GM18951 (cell line): Measurements from ENCODE around the gene SPRYD3.

Experiments
- POLR2A ChIP-seq: IDR thresholded peaks from 4 replicates; pipeline ENCODE4 v1.6.1; 2011; ENCODE audit warnings: mild to moderate bottlenecking; ENCODE audit not compliant: insufficient read length, insufficient read depth; ENCODE audit errors: extremely low read depth
- in situ Hi-C: fragments of 300-500 bp; cut with MboI; formaldehyde crosslinking; loops from one replicate; pipeline ENCODE4 v1.12.0; 2022; ENCODE audit warnings: low sequenced_read_pairs, mixed read lengths, inconsistent platforms; ENCODE audit not compliant: unreplicated experiment

Gene SPRYD3

GRCh38 chr12:53107122-53107521 lies 27.9 kb upstream of the SPRYD3 start:
- in situ Hi-C loops = no loop called here
- TF ChIP-seq POLR2A = no peak

DNA sequence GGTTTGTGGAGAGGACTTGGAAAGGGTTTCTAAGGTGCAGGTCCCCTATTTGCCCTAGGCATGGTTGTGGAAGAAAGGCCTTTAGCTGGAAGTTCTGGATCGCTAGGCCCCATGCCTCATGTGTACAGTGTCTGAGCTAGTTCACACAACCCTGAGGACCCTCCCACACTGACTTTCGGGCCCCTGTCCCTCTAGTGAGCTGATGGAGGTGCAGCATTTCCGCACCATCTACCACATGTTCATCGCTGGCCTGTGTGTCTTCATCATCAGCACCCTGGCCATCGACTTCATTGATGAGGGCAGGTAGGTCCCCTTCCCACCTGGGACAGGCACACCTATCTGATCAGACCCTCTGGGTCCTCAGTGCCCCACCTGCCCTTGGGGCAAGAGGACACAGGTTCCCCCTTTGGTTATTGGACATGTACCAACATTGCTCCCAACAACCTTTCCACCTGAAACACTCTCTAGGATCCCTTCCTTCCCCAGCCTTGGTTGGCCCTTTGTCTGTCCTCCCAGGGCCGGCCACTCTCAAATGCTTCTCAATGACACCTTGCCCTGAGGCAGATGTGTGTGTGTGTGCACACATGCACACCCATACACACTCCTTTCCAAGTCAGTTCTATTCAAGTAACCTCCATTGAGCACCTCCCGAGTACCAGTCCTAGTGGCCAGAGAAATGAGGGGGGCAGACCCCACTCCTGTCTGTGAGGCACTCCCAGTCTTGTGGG lies 26.7 kb upstream of the SPRYD3 start:
- in situ Hi-C loops = no loop called here
- TF ChIP-seq POLR2A = no peak

DNA sequence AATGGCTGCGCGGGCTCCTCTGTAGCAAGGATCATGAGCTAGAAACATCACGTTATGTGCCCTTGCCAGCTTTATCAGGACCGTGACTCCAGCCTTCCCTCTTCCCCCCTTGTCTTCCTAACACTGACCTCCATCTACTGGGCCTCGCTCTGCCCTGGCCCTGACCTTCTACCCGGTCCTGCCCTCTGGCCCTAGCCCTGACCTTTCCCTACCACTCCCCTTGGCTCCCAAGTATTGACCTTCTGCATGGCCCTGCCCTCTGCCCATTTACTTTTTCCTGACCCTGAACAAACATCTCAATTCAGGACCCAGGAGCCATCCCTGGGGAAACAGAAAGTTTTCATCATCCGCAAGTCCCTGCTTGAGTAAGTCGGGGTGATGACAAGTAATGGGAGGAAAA lies 26.1 kb upstream of the SPRYD3 start:
- in situ Hi-C loops = no loop called here
- TF ChIP-seq POLR2A = no peak

- no peak for TF ChIP-seq POLR2A
Observed at GRCh38 chr12:53103860-53104305, 24.7 kb upstream of the SPRYD3 start.

GRCh38 chr12:53102883-53103807 lies 24.0 kb upstream of the SPRYD3 start, which contains the start of gene SOAT2:
Gene SOAT2 (plus strand): TSS chr12:53103486. CDS start chr12:53103578, 92 bp downstream.
- TF ChIP-seq POLR2A = peak; percentile 25
- in situ Hi-C loops = no loop called here

More at GRCh38 chr12:53103860-53104305, 24.7 kb upstream of the SPRYD3 start:
- in situ Hi-C loops = no loop called here

- TF ChIP-seq POLR2A = no peak
- in situ Hi-C loops = no loop called here
Observed at GRCh38 chr12:53101931-53102781, 23.0 kb upstream of the SPRYD3 start.

GRCh38 chr12:53101266-53101665 lies 22.1 kb upstream of the SPRYD3 start:
- in situ Hi-C loops = no loop called here
- TF ChIP-seq POLR2A = no peak

- TF ChIP-seq POLR2A = no peak
- in situ Hi-C loops = no loop called here
Observed at GRCh38 chr12:53100466-53101151, 21.4 kb upstream of the SPRYD3 start.

DNA sequence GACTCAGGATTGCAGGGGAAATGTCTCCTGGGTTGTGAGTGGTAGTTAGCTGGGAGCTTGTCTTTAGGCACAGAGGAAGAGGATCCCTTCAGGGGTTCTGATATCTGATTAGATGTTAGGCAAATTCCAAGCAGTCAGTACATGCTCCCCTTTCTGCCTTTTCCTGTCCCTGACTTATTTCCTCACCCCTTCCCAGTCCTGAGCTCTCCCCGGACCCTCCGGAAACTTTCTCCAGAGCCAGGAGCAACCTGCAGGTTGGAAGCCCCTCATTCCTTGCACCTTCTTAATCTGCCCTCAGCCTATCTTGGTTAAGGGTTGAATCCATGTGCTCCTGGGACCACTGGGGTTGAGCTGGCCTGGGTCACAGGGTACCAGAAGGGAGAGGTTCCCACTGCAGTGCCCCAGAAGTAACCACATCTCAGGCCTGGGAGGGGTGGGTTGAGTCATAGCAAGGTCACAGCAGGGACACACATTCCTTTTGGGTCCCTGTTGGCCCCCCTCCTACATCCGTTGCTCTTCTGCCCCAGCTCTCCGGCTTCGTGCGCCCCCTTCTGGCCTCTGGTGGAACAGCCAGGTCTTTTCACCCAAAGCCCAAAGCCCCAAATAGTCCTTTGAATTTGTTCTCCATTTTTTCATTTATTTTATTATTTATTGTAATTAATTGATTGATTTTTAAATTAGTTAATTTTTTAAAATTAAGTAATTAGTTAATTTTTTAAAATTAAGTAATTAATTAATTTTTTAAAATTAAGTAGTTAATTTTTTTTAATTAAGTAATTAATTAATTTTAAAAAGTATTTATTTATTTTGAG lies 20.1 kb upstream of the SPRYD3 start:
- in situ Hi-C loops = loop anchor here (5.0 kb wide), 1 partner anchor 37 kb away; no protein-coding TSS in a partner anchor
- TF ChIP-seq POLR2A = no peak

GRCh38 chr12:53098354-53098981 lies 19.3 kb upstream of the SPRYD3 start:
- no peak for TF ChIP-seq POLR2A

More at GRCh38 chr12:53098354-53098981, 19.3 kb upstream of the SPRYD3 start:
- in situ Hi-C loops = loop anchor here (5.0 kb wide), 1 partner anchor 36 kb away; no protein-coding TSS in a partner anchor
